Measurements from ENCODE around the gene MRPL4. TPM values are rescaled to one million over a fixed set of nuclear protein-coding genes. Genes with fewer than 3 reads are reported as not detected.
A peak's percentile ranks its signal among the peaks of the same experiment; 100 is the strongest.

The MRPL4 gene
- total and polyA plus RNA-seq, 2 experiments from 2014 or later = 92.0 to 171 TPM

DNA sequence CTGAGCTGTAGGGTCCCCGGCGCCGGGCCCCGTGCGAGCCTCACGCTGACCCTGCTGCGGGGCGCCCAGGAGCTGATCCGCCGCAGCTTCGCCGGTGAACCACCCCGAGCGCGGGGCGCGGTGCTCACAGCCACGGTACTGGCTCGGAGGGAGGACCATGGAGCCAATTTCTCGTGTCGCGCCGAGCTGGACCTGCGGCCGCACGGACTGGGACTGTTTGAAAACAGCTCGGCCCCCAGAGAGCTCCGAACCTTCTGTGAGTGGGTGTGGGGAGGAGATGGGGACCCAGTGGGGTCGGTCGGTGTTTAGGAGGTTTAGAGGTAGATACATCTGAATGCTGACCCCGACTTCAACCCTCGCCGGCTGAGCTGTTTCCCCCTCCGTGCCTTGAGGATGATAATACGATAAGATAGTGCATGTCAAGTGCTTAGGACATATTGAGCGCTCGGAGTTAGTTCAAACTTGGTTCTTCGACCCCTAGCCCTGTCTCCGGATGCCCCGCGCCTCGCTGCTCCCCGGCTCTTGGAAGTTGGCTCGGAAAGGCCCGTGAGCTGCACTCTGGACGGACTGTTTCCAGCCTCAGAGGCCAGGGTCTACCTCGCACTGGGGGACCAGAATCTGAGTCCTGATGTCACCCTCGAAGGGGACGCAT lies 39.7 kb downstream of the MRPL4 start:
- peaks cover 100% of the 10 kb centered on the region for H3K27me3 ChIP-seq (ENCODE audit: insufficient read depth)
- H2AFZ ChIP-seq = peak overlapping the region; percentile 98
- no peak for DNase-seq (ENCODE audit: low spot score)
- no peaks in the 10 kb centered on the region for H3K9me2 ChIP-seq (ENCODE audit: insufficient read depth)
- Mint-ChIP-seq H3K4me1 (peaks cover 35% of the 10 kb centered on the region), H3K4me3 (peak overlapping the region; percentile 77), H3K36me3 (ENCODE audit: low read depth) (no peaks in the 10 kb centered on the region), H3K27ac (no peak overlapping the region), H3K27me3 (ENCODE audit: insufficient read depth, low read depth, poor library complexity) (peaks cover 96% of the 10 kb centered on the region), H3K9me3 (peaks cover 3% of the 10 kb centered on the region; the same call in 1 of the 3 replicates)
- peak overlapping the region; percentile 71 for H3K4me3 ChIP-seq
- ATAC-seq = no peak
- TF ChIP-seq STAT1 (IDR thresholded peaks at IDR 0.05; ENCODE audit: unreplicated experiment) = no peak
- TF ChIP-seq EZH2phosphoT487 (IDR thresholded peaks at IDR 0.05; ENCODE audit: unreplicated experiment) = no peak
- TF ChIP-seq EZH2 (IDR thresholded peaks at IDR 0.05; ENCODE audit: low read depth, unreplicated experiment) = peak; percentile 74
- TF ChIP-seq, protein P1, sequence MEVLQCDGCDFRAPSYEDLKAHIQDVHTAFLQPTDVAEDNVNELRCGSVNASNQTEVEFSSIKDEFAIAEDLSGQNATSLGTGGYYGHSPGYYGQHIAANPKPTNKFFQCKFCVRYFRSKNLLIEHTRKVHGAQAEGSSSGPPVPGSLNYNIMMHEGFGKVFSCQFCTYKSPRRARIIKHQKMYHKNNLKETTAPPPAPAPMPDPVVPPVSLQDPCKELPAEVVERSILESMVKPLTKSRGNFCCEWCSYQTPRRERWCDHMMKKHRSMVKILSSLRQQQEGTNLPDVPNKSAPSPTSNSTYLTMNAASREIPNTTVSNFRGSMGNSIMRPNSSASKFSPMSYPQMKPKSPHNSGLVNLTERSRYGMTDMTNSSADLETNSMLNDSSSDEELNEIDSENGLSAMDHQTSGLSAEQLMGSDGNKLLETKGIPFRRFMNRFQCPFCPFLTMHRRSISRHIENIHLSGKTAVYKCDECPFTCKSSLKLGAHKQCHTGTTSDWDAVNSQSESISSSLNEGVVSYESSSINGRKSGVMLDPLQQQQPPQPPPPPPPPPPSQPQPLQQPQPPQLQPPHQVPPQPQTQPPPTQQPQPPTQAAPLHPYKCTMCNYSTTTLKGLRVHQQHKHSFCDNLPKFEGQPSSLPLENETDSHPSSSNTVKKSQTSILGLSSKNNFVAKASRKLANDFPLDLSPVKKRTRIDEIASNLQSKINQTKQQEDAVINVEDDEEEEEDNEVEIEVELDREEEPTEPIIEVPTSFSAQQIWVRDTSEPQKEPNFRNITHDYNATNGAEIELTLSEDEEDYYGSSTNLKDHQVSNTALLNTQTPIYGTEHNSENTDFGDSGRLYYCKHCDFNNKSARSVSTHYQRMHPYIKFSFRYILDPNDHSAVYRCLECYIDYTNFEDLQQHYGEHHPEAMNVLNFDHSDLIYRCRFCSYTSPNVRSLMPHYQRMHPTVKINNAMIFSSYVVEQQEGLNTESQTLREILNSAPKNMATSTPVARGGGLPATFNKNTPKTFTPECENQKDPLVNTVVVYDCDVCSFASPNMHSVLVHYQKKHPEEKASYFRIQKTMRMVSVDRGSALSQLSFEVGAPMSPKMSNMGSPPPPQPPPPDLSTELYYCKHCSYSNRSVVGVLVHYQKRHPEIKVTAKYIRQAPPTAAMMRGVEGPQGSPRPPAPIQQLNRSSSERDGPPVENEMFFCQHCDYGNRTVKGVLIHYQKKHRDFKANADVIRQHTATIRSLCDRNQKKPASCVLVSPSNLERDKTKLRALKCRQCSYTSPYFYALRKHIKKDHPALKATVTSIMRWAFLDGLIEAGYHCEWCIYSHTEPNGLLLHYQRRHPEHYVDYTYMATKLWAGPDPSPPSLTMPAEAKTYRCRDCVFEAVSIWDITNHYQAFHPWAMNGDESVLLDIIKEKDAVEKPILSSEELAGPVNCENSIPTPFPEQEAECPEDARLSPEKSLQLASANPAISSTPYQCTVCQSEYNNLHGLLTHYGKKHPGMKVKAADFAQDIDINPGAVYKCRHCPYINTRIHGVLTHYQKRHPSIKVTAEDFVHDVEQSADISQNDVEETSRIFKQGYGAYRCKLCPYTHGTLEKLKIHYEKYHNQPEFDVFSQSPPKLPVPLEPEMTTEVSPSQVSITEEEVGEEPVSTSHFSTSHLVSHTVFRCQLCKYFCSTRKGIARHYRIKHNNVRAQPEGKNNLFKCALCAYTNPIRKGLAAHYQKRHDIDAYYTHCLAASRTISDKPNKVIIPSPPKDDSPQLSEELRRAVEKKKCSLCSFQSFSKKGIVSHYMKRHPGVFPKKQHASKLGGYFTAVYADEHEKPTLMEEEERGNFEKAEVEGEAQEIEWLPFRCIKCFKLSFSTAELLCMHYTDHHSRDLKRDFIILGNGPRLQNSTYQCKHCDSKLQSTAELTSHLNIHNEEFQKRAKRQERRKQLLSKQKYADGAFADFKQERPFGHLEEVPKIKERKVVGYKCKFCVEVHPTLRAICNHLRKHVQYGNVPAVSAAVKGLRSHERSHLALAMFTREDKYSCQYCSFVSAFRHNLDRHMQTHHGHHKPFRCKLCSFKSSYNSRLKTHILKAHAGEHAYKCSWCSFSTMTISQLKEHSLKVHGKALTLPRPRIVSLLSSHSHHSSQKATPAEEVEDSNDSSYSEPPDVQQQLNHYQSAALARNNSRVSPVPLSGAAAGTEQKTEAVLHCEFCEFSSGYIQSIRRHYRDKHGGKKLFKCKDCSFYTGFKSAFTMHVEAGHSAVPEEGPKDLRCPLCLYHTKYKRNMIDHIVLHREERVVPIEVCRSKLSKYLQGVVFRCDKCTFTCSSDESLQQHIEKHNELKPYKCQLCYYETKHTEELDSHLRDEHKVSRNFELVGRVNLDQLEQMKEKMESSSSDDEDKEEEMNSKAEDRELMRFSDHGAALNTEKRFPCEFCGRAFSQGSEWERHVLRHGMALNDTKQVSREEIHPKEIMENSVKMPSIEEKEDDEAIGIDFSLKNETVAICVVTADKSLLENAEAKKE (CRISPR knock-in tag; IDR thresholded peaks at IDR 0.05) = no peak
- H3K79me2 ChIP-seq (replicated peaks; ENCODE audit: insufficient read depth) = no peaks in the 10 kb centered on the region
- peak overlapping the region; percentile 94 for H3K4me2 ChIP-seq
- peaks cover 25% of the 10 kb centered on the region; the same call in 1 of the 2 replicates for H3F3A ChIP-seq (replicated peaks; ENCODE audit: low read depth)
- peaks cover 18% of the 10 kb centered on the region for H3K4me1 ChIP-seq (ENCODE audit: insufficient read depth)
- H3K36me3 ChIP-seq (ENCODE audit: insufficient read depth) = no peaks in the 10 kb centered on the region
- no peaks in the 10 kb centered on the region; the same call in 1 of the 2 replicates for H4K20me1 ChIP-seq (replicated peaks; ENCODE audit: insufficient read depth)
- no peak overlapping the region for H3K27ac ChIP-seq (ENCODE audit: low read depth)
